ENCODE results near the gene IQGAP2.

DNA sequence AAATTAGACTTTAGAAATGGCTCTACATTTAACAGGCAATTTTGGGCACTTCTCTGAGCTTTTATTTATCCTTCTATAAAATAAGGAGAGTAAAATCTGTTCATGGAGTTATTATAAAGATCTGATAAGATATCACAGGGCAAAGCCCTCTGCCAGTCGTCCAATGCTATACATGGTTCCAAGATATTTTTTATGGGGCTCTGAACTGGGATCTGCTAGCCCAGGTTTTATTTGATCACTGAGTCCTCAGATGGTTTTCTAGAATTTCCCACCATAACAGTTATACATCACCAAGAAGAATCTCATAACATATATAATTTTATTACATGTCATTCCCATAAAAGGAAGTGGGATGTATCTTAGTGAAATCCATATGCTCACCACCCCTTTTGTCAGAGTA is 23.2 kb upstream of the IQGAP2 start:
- TF ChIP-seq, protein P1, sequence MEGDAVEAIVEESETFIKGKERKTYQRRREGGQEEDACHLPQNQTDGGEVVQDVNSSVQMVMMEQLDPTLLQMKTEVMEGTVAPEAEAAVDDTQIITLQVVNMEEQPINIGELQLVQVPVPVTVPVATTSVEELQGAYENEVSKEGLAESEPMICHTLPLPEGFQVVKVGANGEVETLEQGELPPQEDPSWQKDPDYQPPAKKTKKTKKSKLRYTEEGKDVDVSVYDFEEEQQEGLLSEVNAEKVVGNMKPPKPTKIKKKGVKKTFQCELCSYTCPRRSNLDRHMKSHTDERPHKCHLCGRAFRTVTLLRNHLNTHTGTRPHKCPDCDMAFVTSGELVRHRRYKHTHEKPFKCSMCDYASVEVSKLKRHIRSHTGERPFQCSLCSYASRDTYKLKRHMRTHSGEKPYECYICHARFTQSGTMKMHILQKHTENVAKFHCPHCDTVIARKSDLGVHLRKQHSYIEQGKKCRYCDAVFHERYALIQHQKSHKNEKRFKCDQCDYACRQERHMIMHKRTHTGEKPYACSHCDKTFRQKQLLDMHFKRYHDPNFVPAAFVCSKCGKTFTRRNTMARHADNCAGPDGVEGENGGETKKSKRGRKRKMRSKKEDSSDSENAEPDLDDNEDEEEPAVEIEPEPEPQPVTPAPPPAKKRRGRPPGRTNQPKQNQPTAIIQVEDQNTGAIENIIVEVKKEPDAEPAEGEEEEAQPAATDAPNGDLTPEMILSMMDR (conservative IDR thresholded peaks at IDR 0.05; ENCODE audit: low read depth, low read length) = no peak
- no peak for TF ChIP-seq EZH2 (IDR thresholded peaks at IDR 0.05; ENCODE audit: low read length, unreplicated experiment)

Measured in PC-3 (cell line).